HEK293 (cell line): ENCODE results near the gene SIGLEC1.

Experiments used
- ZBTB8A ChIP-seq: fragments of 450-650 bp; formaldehyde crosslinking; IDR thresholded peaks from 2 replicates; pipeline ENCODE4 v1.5.1; 2016; ENCODE audit warnings: missing biosample characterization, missing genetic modification characterization
- ZEB2 ChIP-seq: fragments of 450-650 bp; formaldehyde crosslinking; IDR thresholded peaks from 2 replicates; pipeline ENCODE4 v1.5.1; 2016; ENCODE audit warnings: missing biosample characterization, missing genetic modification characterization
- ZNF785 ChIP-seq: fragments of 450-650 bp; formaldehyde crosslinking; IDR thresholded peaks from 2 replicates; pipeline ENCODE4 v1.5.1; 2016; ENCODE audit warnings: missing biosample characterization, missing genetic modification characterization
- TF ChIP-seq, protein P1 (sequence below): fragments of 450-650 bp; formaldehyde crosslinking; IDR thresholded peaks from 2 replicates; pipeline ENCODE4 v1.5.1; 2016; ENCODE audit warnings: missing biosample characterization, missing genetic modification characterization

DNA sequence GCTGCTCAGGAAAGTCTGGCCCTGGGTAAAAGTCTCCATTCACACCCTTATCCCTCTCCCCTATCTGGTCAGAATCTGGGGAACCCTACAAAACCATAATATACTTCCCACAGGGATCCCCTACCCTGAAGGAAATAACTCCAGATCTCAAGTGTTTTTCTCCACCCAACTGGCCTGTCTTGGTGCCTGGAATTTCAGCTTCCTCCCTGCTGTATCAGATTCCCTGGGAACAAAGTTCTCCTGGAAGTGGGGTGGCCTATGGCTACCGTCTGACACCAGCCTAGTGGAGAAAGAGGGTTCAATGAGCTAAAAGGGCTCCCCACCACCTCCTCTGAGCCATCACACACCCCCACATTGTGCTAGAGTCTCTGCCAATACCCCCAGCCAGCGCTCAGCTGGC, 35.1 kb upstream of the SIGLEC1 start:
- no peak for TF ChIP-seq ZEB2 (tag by site-specific recombination)
- TF ChIP-seq ZNF785, result no peak
- TF ChIP-seq, protein P1, sequence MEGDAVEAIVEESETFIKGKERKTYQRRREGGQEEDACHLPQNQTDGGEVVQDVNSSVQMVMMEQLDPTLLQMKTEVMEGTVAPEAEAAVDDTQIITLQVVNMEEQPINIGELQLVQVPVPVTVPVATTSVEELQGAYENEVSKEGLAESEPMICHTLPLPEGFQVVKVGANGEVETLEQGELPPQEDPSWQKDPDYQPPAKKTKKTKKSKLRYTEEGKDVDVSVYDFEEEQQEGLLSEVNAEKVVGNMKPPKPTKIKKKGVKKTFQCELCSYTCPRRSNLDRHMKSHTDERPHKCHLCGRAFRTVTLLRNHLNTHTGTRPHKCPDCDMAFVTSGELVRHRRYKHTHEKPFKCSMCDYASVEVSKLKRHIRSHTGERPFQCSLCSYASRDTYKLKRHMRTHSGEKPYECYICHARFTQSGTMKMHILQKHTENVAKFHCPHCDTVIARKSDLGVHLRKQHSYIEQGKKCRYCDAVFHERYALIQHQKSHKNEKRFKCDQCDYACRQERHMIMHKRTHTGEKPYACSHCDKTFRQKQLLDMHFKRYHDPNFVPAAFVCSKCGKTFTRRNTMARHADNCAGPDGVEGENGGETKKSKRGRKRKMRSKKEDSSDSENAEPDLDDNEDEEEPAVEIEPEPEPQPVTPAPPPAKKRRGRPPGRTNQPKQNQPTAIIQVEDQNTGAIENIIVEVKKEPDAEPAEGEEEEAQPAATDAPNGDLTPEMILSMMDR, result no peak
- no peak for TF ChIP-seq ZBTB8A (tag by site-specific recombination)
